Measurements from ENCODE around the gene DBX1. TPM values are rescaled to one million over a fixed set of nuclear protein-coding genes. Genes with fewer than 3 reads are reported as not detected.

Gene DBX1
- total RNA-seq, 1 experiment from 2014 or later, result 0.15 TPM

- no peak overlapping the region for H3K4me3 Mint-ChIP-seq
Observed at GRCh38 chr11:20116825-20117224, 43.5 kb downstream of the DBX1 start.

More at GRCh38 chr11:20116825-20117224, 43.5 kb downstream of the DBX1 start:
- H2BK120ac ChIP-seq (ENCODE audit: low read depth, low read length, poor library complexity, severe bottlenecking), result no peak overlapping the region
- no peak overlapping the region for H3T11ph ChIP-seq (ENCODE audit: low read length)
- H3K27me3 ChIP-seq (ENCODE audit: insufficient read depth, low read length), result no peaks in the 10 kb centered on the region
- H4K8ac ChIP-seq (replicated peaks; ENCODE audit: insufficient read length, low read depth, low read length), result no peak overlapping the region
- H2BK5ac ChIP-seq (ENCODE audit: insufficient read length, low read length), result no peak overlapping the region
- peaks cover 0 to 5% of the 10 kb centered on the region in 2 experiments; a peak in 2 of 4 replicates for H3K4me1 Mint-ChIP-seq
- H3K27ac Mint-ChIP-seq, result no peak overlapping the region
- H2BK15ac ChIP-seq (ENCODE audit: low read depth, low read length), result no peak overlapping the region
- no peak overlapping the region for H3K56ac ChIP-seq (ENCODE audit: insufficient read length, low read depth, low read length)
- H3K14ac ChIP-seq (ENCODE audit: insufficient read depth, low read length), result no peak overlapping the region
- no peak overlapping the region for H3K4me2 ChIP-seq (ENCODE audit: insufficient read depth, insufficient read length, low read length)
- no peak overlapping the region for H3K23ac ChIP-seq (ENCODE audit: insufficient read length, low read depth, low read length)
- H4K91ac ChIP-seq (ENCODE audit: insufficient read length, low read depth, low read length), result no peak overlapping the region
- H3K36me3 Mint-ChIP-seq (ENCODE audit: insufficient read depth in 1 of 3, low read depth in 3 of 3), result peaks cover 39 to 63% (median 54%) of the 10 kb centered on the region in 3 experiments; a peak in 6 of 7 replicates
- H2AK5ac ChIP-seq (ENCODE audit: insufficient read length, low read length), result no peak overlapping the region
- H3K79me2 ChIP-seq (ENCODE audit: insufficient read depth, low read length), result no peaks in the 10 kb centered on the region
- H2BK12ac ChIP-seq (ENCODE audit: insufficient read length, low read depth, low read length), result no peak overlapping the region
- no peak for DNase-seq
- WGBS (ENCODE audit: extremely low coverage, insufficient read length, low lambda C conversion rate), result no CpG with 5 or more reads among the region's 1 CpG
- no peak overlapping the region for H3K9ac ChIP-seq (ENCODE audit: extremely low read depth, insufficient read length, low read length)
- H2AFZ ChIP-seq (ENCODE audit: low read length), result no peak overlapping the region
- no peak overlapping the region for H4K5ac ChIP-seq (ENCODE audit: insufficient read length, low read depth, low read length)
- TF ChIP-seq CTCF (conservative IDR thresholded peaks at IDR 0.05), result no peak
- no peaks in the 10 kb centered on the region for H3K23me2 ChIP-seq (ENCODE audit: insufficient read length, low read depth, low read length, poor library complexity, severe bottlenecking)
- no peaks in the 10 kb centered on the region for H4K20me1 ChIP-seq (ENCODE audit: control insufficient read depth, insufficient read depth, insufficient read length)
- no peak overlapping the region for H3K27ac ChIP-seq (ENCODE audit: insufficient read length, low read depth, low read length)
- no peaks in the 10 kb centered on the region for H3K9me3 Mint-ChIP-seq
- no peaks in the 10 kb centered on the region for H3K27me3 Mint-ChIP-seq (ENCODE audit: low read depth)
- H3K4me1 ChIP-seq (ENCODE audit: insufficient read depth, low read length), result no peaks in the 10 kb centered on the region
- H3K4ac ChIP-seq (ENCODE audit: low read depth, low read length), result no peak overlapping the region
- no peaks in the 10 kb centered on the region for H3K9me3 ChIP-seq (ENCODE audit: control insufficient read depth, low read depth, low read length)
- H3K18ac ChIP-seq (ENCODE audit: insufficient read length, low read depth, low read length), result no peak overlapping the region
- no peaks in the 10 kb centered on the region for H3K79me1 ChIP-seq (ENCODE audit: insufficient read depth, low read depth, low read length, poor library complexity, severe bottlenecking)
- H2BK20ac ChIP-seq (ENCODE audit: low read depth, low read length, poor library complexity, severe bottlenecking), result no peak overlapping the region
